ENCODE data around the gene MYO5C. TPM values are rescaled to one million over a fixed set of nuclear protein-coding genes. Genes with fewer than 3 reads are reported as not detected.

MYO5C gene
- total and polyA plus RNA-seq, 10 of the 15 experiments (the other 5 are each of a cell fraction or from before 2014, with no cell fraction given) = 0.29 to 1.3 (median 0.75) TPM

DNA sequence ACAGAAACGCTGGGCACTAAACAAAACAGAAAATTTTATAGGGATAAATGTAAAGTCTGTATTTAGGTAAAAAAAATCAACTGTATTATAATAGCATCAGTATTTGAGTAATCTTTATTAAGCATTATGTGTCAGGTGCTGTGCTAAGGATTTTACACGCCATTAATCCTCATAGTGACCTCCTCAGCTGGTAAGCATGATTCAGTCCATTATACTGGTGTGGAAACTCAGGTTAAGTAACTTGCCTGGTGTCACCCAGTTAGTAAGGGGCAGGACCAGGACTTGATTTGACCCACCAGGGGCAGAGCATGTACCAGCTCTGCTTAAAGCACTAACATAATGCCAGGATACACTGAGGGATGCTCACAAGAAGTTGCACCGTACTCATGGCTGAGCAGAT lies 4.8 kb downstream of the MYO5C start:
- BruUV-seq (replicated peaks) = no TSS peak

More for the DNA sequence above, 4.8 kb downstream of the MYO5C start:
- in situ Hi-C loops (cut with MboI) = no loop called here
- no peak overlapping the region for H3K4me3 ChIP-seq
- ATAC-seq = peak; percentile 7; the same call in 2 of the 3 replicates
- intact Hi-C loops (cut with micrococcal nuclease; ENCODE audit: unreplicated experiment) = no loop called here
- no peak overlapping the region for H2AFZ ChIP-seq (ENCODE audit: control insufficient read depth, low read depth, low read length)
- no peak for TF ChIP-seq FOXM1 (IDR thresholded peaks at IDR 0.05; ENCODE audit: low read depth, low read length)
- TF ChIP-seq, protein P1, sequence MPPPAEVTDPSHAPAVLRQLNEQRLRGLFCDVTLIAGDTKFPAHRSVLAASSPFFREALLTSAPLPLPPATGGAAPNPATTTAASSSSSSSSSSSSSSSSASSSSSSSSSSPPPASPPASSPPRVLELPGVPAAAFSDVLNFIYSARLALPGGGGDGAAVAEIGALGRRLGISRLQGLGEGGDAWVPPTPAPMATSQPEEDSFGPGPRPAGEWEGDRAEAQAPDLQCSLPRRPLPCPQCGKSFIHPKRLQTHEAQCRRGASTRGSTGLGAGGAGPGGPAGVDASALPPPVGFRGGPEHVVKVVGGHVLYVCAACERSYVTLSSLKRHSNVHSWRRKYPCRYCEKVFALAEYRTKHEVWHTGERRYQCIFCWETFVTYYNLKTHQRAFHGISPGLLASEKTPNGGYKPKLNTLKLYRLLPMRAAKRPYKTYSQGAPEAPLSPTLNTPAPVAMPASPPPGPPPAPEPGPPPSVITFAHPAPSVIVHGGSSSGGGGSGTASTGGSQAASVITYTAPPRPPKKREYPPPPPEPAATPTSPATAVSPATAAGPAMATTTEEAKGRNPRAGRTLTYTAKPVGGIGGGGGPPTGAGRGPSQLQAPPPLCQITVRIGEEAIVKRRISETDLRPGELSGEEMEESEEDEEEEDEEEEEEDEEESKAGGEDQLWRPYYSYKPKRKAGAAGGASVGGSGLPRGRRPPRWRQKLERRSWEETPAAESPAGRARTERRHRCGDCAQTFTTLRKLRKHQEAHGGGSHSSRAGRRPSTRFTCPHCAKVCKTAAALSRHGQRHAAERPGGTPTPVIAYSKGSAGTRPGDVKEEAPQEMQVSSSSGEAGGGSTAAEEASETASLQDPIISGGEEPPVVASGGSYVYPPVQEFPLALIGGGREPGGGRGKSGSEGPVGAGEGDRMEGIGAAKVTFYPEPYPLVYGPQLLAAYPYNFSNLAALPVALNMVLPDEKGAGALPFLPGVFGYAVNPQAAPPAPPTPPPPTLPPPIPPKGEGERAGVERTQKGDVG (CRISPR knock-in tag; IDR thresholded peaks at IDR 0.05) = no peak
- no peak for TF ChIP-seq ETV6 (conservative IDR thresholded peaks at IDR 0.05 in 1 of 2, IDR thresholded peaks at IDR 0.05 in 1 of 2; ENCODE audit: borderline replicate concordance in 1 of 2, low read depth in 1 of 2)
- no peak for TF ChIP-seq SIN3A (IDR thresholded peaks at IDR 0.05; ENCODE audit: low read depth, low read length)
- no peak for TF ChIP-seq ZNF274 (IDR thresholded peaks at IDR 0.05; ENCODE audit: insufficient read depth, insufficient read length)
- TF ChIP-seq, protein P2, sequence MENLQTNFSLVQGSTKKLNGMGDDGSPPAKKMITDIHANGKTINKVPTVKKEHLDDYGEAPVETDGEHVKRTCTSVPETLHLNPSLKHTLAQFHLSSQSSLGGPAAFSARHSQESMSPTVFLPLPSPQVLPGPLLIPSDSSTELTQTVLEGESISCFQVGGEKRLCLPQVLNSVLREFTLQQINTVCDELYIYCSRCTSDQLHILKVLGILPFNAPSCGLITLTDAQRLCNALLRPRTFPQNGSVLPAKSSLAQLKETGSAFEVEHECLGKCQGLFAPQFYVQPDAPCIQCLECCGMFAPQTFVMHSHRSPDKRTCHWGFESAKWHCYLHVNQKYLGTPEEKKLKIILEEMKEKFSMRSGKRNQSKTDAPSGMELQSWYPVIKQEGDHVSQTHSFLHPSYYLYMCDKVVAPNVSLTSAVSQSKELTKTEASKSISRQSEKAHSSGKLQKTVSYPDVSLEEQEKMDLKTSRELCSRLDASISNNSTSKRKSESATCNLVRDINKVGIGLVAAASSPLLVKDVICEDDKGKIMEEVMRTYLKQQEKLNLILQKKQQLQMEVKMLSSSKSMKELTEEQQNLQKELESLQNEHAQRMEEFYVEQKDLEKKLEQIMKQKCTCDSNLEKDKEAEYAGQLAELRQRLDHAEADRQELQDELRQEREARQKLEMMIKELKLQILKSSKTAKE (IDR thresholded peaks at IDR 0.05; ENCODE audit: low read depth, poor library complexity, severe bottlenecking) = no peak
- TF ChIP-seq CBX5 (IDR thresholded peaks at IDR 0.05; ENCODE audit: low read depth) = no peak
- TF ChIP-seq CREM (IDR thresholded peaks at IDR 0.05; ENCODE audit: low read depth) = no peak
- TF ChIP-seq NFIC (IDR thresholded peaks at IDR 0.05; ENCODE audit: low read depth, low read length) = no peak
- TF ChIP-seq SUZ12 (IDR thresholded peaks at IDR 0.05; ENCODE audit: unreplicated experiment) = no peak
- no peak for TF ChIP-seq CREB1 (IDR thresholded peaks at IDR 0.05; ENCODE audit: low read depth)
- TF ChIP-seq RAD51 (IDR thresholded peaks at IDR 0.05) = no peak
- no peak for TF ChIP-seq CHD2 (IDR thresholded peaks at IDR 0.05; ENCODE audit: borderline replicate concordance, low read depth, low read length)
- TF ChIP-seq BACH1 (IDR thresholded peaks at IDR 0.05; ENCODE audit: borderline replicate concordance) = no peak
- TF ChIP-seq WRNIP1 (IDR thresholded peaks at IDR 0.05; ENCODE audit: borderline replicate concordance, low read depth, low read length) = no peak
- ChIA-PET RAD21 (ENCODE audit: unreplicated experiment) (interaction anchor here (1.1 kb wide), 1 partner anchor 33 kb away, joined by 3 read pairs; no protein-coding TSS in a partner anchor), SMC1A (ENCODE audit: uncharacterized antibody, unreplicated experiment) (interaction anchor here (0.7 to 1.6 kb wide), 5 partner anchors 16 to 103 kb away, joined by 3 to 8 read pairs (median 3); no protein-coding TSS in a partner anchor), POLR2A (interaction anchor here (1.2 kb wide), 1 partner anchor 29 kb away, joined by 3 read pairs; no protein-coding TSS in a partner anchor), CTCF (interaction anchor here (0.6 to 0.9 kb wide), 2 partner anchors 20 to 27 kb away, joined by 3 read pairs; no protein-coding TSS in a partner anchor)
- 83% methylated on average over 3 of the region's 3 CpGs for WGBS (ENCODE audit: insufficient coverage, insufficient replicate concordance, low lambda C conversion rate, missing lambda C conversion rate)
- H3K9ac ChIP-seq (ENCODE audit: control insufficient read depth, insufficient read depth, low read length) = no peak overlapping the region
- H3K4me2 ChIP-seq (ENCODE audit: control insufficient read depth, insufficient read depth) = peak overlapping the region; percentile 63
- peaks cover 19% of the 10 kb centered on the region for H3K4me1 ChIP-seq (ENCODE audit: control insufficient read depth, insufficient read depth, low read length)
- no peaks in the 10 kb centered on the region for H4K20me1 ChIP-seq (ENCODE audit: control insufficient read depth, insufficient read depth)
- no peaks in the 10 kb centered on the region for H3K36me3 ChIP-seq (ENCODE audit: control insufficient read depth in 2 of 2, insufficient read depth in 2 of 2, low read length in 1 of 2)
- peaks cover 4% of the 10 kb centered on the region in 2 experiments; a peak in 3 of 4 replicates for H3K27me3 ChIP-seq (replicated peaks in 1 of 2; ENCODE audit: control insufficient read depth in 2 of 2, insufficient read depth in 2 of 2, low read length in 1 of 2)
- no peak overlapping the region for H3K27ac ChIP-seq (ENCODE audit: control insufficient read depth, insufficient read depth)
- no peaks in the 10 kb centered on the region for H3K79me2 ChIP-seq (ENCODE audit: control insufficient read depth, insufficient read depth, low read length)
- H3K9me3 ChIP-seq (replicated peaks; ENCODE audit: control insufficient read depth, insufficient read depth, low read length) = no peaks in the 10 kb centered on the region
- DNase-seq (ENCODE audit: low read depth, low spot score) = no peak
- peak; percentile 31 for FAIRE-seq

Measured in GM12878 (cell line).